HPDE6-E6E7 (cell line): ENCODE measurements around the gene HAVCR2.

Experiments
- DNase-seq: peaks from one replicate; pipeline ENCODE4 v3.0.0; 2011; ENCODE audit warnings: missing footprints; ENCODE audit errors: extremely low spot score

The HAVCR2 gene

DNA sequence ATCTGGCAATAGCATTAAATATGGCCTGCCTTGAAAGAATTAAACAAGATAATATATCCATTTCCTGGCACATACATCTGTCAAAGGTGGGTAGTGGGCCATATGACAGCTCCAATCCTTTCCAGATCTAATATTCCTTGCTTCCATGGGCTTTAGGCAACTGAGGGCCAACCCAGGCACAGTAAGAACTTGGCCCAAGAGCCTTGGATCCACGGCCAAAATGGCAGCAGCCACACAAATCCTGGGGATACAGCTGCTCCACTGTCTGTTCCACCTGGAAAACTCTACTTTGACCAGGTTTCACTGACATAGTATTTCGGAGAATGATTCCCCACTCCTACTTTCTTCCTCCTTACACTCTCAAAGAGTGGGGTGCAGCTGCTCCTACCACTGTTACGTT is 63.2 kb downstream of the HAVCR2 start:
- no peak for DNase-seq

GRCh38 chr5:157038568-157039187 is 70.2 kb downstream of the HAVCR2 start:
- no peak for DNase-seq
